ENCODE data around the gene RCAN2. TPM values are rescaled to one million over a fixed set of nuclear protein-coding genes. Genes with fewer than 3 reads are reported as not detected.

Gene RCAN2
- total RNA-seq, 1 experiment from 2014 or later, result not detected

GRCh38 chr6:46267515-46267914 is 223.7 kb downstream of the RCAN2 start:
- BruUV-seq (replicated peaks), result no TSS peak
- intact Hi-C loops (cut with micrococcal nuclease; ENCODE audit: unreplicated experiment), result no loop called here
- no peak for TF ChIP-seq CTCF (IDR thresholded peaks at IDR 0.05; ENCODE audit: insufficient read depth in 1 of 2, low read depth in 1 of 2, low read length in 1 of 2, severe bottlenecking in 1 of 2, unreplicated experiment in 1 of 2)
- Histone ChIP-seq H3K36me3 (ENCODE audit: control insufficient read depth, insufficient read depth, low read length) (no peaks in the 10 kb centered on the region), H3K4me1 (no peaks in the 10 kb centered on the region), H3K4me3 (ENCODE audit: low read depth, low read length) (no peak overlapping the region), H3K27me3 (replicated peaks; ENCODE audit: control insufficient read depth, insufficient read depth, low read length) (no peaks in the 10 kb centered on the region; the same call in 1 of the 2 replicates), H3K9me3 (no peaks in the 10 kb centered on the region)
- H3K4me3 Mint-ChIP-seq (ENCODE audit: unreplicated experiment), result no peak overlapping the region
- H3K27me3 Mint-ChIP-seq (ENCODE audit: insufficient read depth, unreplicated experiment), result peaks cover 14% of the 10 kb centered on the region
- no peaks in the 10 kb centered on the region for H3K36me3 Mint-ChIP-seq (ENCODE audit: insufficient read depth, unreplicated experiment)
- no peaks in the 10 kb centered on the region for H3K9me3 Mint-ChIP-seq (ENCODE audit: unreplicated experiment)
- DNase-seq, result no peak
- POLR2A ChIA-PET, result no interaction called here
- H3K4me1 Mint-ChIP-seq (ENCODE audit: low read depth, unreplicated experiment), result no peaks in the 10 kb centered on the region
- CTCF ChIA-PET, result no interaction called here
- H3K27ac Mint-ChIP-seq (ENCODE audit: unreplicated experiment), result no peak overlapping the region

- H3K9me3 ChIP-seq, result no peaks in the 10 kb centered on the region
- H3K27ac Mint-ChIP-seq (ENCODE audit: unreplicated experiment), result no peak overlapping the region
- DNase-seq, result no peak
- H3K4me3 Mint-ChIP-seq (ENCODE audit: unreplicated experiment), result no peak overlapping the region
- H3K4me3 ChIP-seq (ENCODE audit: low read depth, low read length), result no peak overlapping the region
- no peaks in the 10 kb centered on the region for H3K36me3 Mint-ChIP-seq (ENCODE audit: insufficient read depth, unreplicated experiment)
- no peaks in the 10 kb centered on the region for H3K4me1 Mint-ChIP-seq (ENCODE audit: low read depth, unreplicated experiment)
- BruUV-seq (replicated peaks), result no TSS peak
- ChIA-PET CTCF (no interaction called here), POLR2A (no interaction called here)
- no peaks in the 10 kb centered on the region; the same call in 1 of the 2 replicates for H3K27me3 ChIP-seq (replicated peaks; ENCODE audit: control insufficient read depth, insufficient read depth, low read length)
- intact Hi-C loops (cut with micrococcal nuclease; ENCODE audit: unreplicated experiment), result no loop called here
- TF ChIP-seq CTCF (IDR thresholded peaks at IDR 0.05; ENCODE audit: insufficient read depth in 1 of 2, low read depth in 1 of 2, low read length in 1 of 2, severe bottlenecking in 1 of 2, unreplicated experiment in 1 of 2), result no peak
- peaks cover 14% of the 10 kb centered on the region for H3K27me3 Mint-ChIP-seq (ENCODE audit: insufficient read depth, unreplicated experiment)
- H3K9me3 Mint-ChIP-seq (ENCODE audit: unreplicated experiment), result no peaks in the 10 kb centered on the region
- H3K4me1 ChIP-seq, result no peaks in the 10 kb centered on the region
- no peaks in the 10 kb centered on the region for H3K36me3 ChIP-seq (ENCODE audit: control insufficient read depth, insufficient read depth, low read length)
Observed at GRCh38 chr6:46265373-46265772, 225.9 kb downstream of the RCAN2 start.

GRCh38 chr6:46263707-46264086 is 227.6 kb downstream of the RCAN2 start:
- Mint-ChIP-seq H3K36me3 (ENCODE audit: insufficient read depth, unreplicated experiment) (no peaks in the 10 kb centered on the region), H3K27me3 (ENCODE audit: insufficient read depth, unreplicated experiment) (peaks cover 10% of the 10 kb centered on the region), H3K9me3 (ENCODE audit: unreplicated experiment) (no peaks in the 10 kb centered on the region), H3K27ac (ENCODE audit: unreplicated experiment) (no peak overlapping the region), H3K4me3 (ENCODE audit: unreplicated experiment) (no peak overlapping the region), H3K4me1 (ENCODE audit: low read depth, unreplicated experiment) (no peaks in the 10 kb centered on the region)
- CTCF ChIA-PET, result no interaction called here
- BruUV-seq (replicated peaks), result no TSS peak
- no peaks in the 10 kb centered on the region; the same call in 1 of the 2 replicates for H3K27me3 ChIP-seq (replicated peaks; ENCODE audit: control insufficient read depth, insufficient read depth, low read length)
- no peaks in the 10 kb centered on the region for H3K36me3 ChIP-seq (ENCODE audit: control insufficient read depth, insufficient read depth, low read length)
- no peak for TF ChIP-seq CTCF (IDR thresholded peaks at IDR 0.05; ENCODE audit: insufficient read depth in 1 of 2, low read depth in 1 of 2, low read length in 1 of 2, severe bottlenecking in 1 of 2, unreplicated experiment in 1 of 2)
- H3K4me1 ChIP-seq, result no peaks in the 10 kb centered on the region
- intact Hi-C loops (cut with micrococcal nuclease; ENCODE audit: unreplicated experiment), result no loop called here
- no peak overlapping the region for H3K4me3 ChIP-seq (ENCODE audit: low read depth, low read length)
- POLR2A ChIA-PET, result no interaction called here
- no peaks in the 10 kb centered on the region for H3K9me3 ChIP-seq
- no peak for DNase-seq

Data from Caco-2 (cell line).